HL-60 (cell line): ENCODE results near the gene CRABP1.

Source experiments
- CTCF ChIP-seq: IDR thresholded peaks from one replicate; pipeline ENCODE4 v1.5.1; 2011; ENCODE audit warnings: low read length, control low read depth, inconsistent platforms; ENCODE audit not compliant: insufficient read depth
- GABPA ChIP-seq: IDR thresholded peaks from 2 replicates; pipeline ENCODE4 v1.6.1; 2012; ENCODE audit warnings: low read depth
- POLR2AphosphoS5 ChIP-seq: IDR thresholded peaks from 2 replicates; pipeline ENCODE4 v1.6.1; 2012; ENCODE audit warnings: low read depth
- SPI1 ChIP-seq: IDR thresholded peaks from 2 replicates; pipeline ENCODE4 v1.6.1; 2012; ENCODE audit warnings: low read depth, mild to moderate bottlenecking, borderline replicate concordance
- TF ChIP-seq, protein P1 (sequence below): IDR thresholded peaks from 2 replicates; pipeline ENCODE4 v1.6.1; 2012; ENCODE audit warnings: low read depth; ENCODE audit not compliant: insufficient replicate concordance

GRCh38 chr15:78339559-78339958 lies 594 bp upstream of the CRABP1 start:
- no peak for TF ChIP-seq CTCF
- TF ChIP-seq, protein P1, sequence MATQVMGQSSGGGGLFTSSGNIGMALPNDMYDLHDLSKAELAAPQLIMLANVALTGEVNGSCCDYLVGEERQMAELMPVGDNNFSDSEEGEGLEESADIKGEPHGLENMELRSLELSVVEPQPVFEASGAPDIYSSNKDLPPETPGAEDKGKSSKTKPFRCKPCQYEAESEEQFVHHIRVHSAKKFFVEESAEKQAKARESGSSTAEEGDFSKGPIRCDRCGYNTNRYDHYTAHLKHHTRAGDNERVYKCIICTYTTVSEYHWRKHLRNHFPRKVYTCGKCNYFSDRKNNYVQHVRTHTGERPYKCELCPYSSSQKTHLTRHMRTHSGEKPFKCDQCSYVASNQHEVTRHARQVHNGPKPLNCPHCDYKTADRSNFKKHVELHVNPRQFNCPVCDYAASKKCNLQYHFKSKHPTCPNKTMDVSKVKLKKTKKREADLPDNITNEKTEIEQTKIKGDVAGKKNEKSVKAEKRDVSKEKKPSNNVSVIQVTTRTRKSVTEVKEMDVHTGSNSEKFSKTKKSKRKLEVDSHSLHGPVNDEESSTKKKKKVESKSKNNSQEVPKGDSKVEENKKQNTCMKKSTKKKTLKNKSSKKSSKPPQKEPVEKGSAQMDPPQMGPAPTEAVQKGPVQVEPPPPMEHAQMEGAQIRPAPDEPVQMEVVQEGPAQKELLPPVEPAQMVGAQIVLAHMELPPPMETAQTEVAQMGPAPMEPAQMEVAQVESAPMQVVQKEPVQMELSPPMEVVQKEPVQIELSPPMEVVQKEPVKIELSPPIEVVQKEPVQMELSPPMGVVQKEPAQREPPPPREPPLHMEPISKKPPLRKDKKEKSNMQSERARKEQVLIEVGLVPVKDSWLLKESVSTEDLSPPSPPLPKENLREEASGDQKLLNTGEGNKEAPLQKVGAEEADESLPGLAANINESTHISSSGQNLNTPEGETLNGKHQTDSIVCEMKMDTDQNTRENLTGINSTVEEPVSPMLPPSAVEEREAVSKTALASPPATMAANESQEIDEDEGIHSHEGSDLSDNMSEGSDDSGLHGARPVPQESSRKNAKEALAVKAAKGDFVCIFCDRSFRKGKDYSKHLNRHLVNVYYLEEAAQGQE, result no peak
- no peak for TF ChIP-seq POLR2AphosphoS5
- TF ChIP-seq GABPA, result no peak
- TF ChIP-seq SPI1, result no peak
